Measurements from ENCODE around the gene TBC1D24. TPM values are rescaled to one million over a fixed set of nuclear protein-coding genes. Genes with fewer than 3 reads are reported as not detected.

The TBC1D24 gene
- polyA plus RNA-seq, 1 donor (not counting 4 experiments of a cell fraction or from before 2014, with no cell fraction given): 3.0 TPM

DNA sequence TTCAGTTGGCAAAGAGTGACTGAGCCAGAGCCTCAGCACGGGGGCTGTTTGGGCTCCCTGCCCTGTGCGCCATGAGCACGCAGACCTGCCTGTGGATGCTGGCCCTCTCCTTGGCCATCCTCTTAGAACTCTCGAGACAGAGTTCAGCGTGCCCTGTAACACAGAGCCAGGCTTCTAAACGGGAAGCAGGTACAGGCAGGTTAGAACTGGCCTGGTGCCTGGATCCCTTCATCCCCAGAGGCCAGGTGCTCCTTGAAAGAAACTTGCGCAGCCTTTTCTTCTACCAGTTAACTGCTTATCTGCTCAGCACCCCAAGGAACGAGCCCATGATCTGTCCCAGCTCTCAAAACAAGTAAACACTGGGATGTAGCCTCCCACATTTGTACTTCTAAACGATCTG, 38.8 kb upstream of the TBC1D24 start:
- no peak for FAIRE-seq
- Histone ChIP-seq H2AFZ (ENCODE audit: control insufficient read depth, low read length) (no peak overlapping the region), H4K20me1 (ENCODE audit: control insufficient read depth, extremely low read depth, insufficient read depth, low read length) (no peaks in the 10 kb centered on the region), H3K79me2 (ENCODE audit: control insufficient read depth, insufficient read depth, low read length) (peaks cover 12% of the 10 kb centered on the region), H3K4me3 (ENCODE audit: control insufficient read depth in 2 of 3, extremely low read depth in 1 of 3, insufficient read depth in 2 of 3, low read depth in 1 of 3, low read length in 3 of 3) (no peak overlapping the region), H3K36me3 (ENCODE audit: control insufficient read depth in 2 of 2, extremely low read depth in 1 of 2, insufficient read depth in 2 of 2, low read length in 2 of 2) (peaks cover 22 to 62% of the 10 kb centered on the region in 2 experiments), H3K4me1 (ENCODE audit: control insufficient read depth, extremely low read depth, insufficient read depth, low read length) (peaks cover 1% of the 10 kb centered on the region), H3K9me1 (ENCODE audit: control insufficient read depth, extremely low read depth, insufficient read depth, low read length) (no peaks in the 10 kb centered on the region), H3K4me2 (ENCODE audit: control insufficient read depth, extremely low read depth, insufficient read depth, low read depth, low read length) (no peak overlapping the region), H3K27ac (ENCODE audit: control insufficient read depth, insufficient read depth, low read length) (no peak overlapping the region), H3K9ac (ENCODE audit: control insufficient read depth, extremely low read depth, insufficient read depth, low read length) (no peak overlapping the region), H3K27me3 (ENCODE audit: control insufficient read depth, extremely low read depth, insufficient read depth, low read length) (no peaks in the 10 kb centered on the region), H3K9me3 (ENCODE audit: control insufficient read depth, low read depth, low read length) (no peaks in the 10 kb centered on the region)
- dilution Hi-C loops (cut with MboI; ENCODE audit: extremely low pct_ligation_motif_present, low sequenced_read_pairs): no loop called here
- TF ChIP-seq, protein P1, sequence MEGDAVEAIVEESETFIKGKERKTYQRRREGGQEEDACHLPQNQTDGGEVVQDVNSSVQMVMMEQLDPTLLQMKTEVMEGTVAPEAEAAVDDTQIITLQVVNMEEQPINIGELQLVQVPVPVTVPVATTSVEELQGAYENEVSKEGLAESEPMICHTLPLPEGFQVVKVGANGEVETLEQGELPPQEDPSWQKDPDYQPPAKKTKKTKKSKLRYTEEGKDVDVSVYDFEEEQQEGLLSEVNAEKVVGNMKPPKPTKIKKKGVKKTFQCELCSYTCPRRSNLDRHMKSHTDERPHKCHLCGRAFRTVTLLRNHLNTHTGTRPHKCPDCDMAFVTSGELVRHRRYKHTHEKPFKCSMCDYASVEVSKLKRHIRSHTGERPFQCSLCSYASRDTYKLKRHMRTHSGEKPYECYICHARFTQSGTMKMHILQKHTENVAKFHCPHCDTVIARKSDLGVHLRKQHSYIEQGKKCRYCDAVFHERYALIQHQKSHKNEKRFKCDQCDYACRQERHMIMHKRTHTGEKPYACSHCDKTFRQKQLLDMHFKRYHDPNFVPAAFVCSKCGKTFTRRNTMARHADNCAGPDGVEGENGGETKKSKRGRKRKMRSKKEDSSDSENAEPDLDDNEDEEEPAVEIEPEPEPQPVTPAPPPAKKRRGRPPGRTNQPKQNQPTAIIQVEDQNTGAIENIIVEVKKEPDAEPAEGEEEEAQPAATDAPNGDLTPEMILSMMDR (optimal IDR thresholded peaks at IDR 0.05 in 1 of 3, IDR thresholded peaks at IDR 0.05 in 1 of 3, conservative IDR thresholded peaks at IDR 0.05 in 1 of 3; ENCODE audit: extremely low read depth in 1 of 3, insufficient read depth in 2 of 3, low read length in 3 of 3): no peak
- TF ChIP-seq EZH2 (IDR thresholded peaks at IDR 0.05; ENCODE audit: low read length): no peak
- DNase-seq (ENCODE audit: low read depth, low spot score): no peak

- no peaks in the 10 kb centered on the region for H3K9me3 ChIP-seq (ENCODE audit: control insufficient read depth, low read depth, low read length)
- no peak overlapping the region for H3K4me2 ChIP-seq (ENCODE audit: control insufficient read depth, extremely low read depth, insufficient read depth, low read depth, low read length)
- H3K9ac ChIP-seq (ENCODE audit: control insufficient read depth, extremely low read depth, insufficient read depth, low read length): no peak overlapping the region
- no peaks in the 10 kb centered on the region for H3K27me3 ChIP-seq (ENCODE audit: control insufficient read depth, extremely low read depth, insufficient read depth, low read length)
- no peaks in the 10 kb centered on the region for H4K20me1 ChIP-seq (ENCODE audit: control insufficient read depth, extremely low read depth, insufficient read depth, low read length)
- TF ChIP-seq EZH2 (IDR thresholded peaks at IDR 0.05; ENCODE audit: low read length): no peak
- TF ChIP-seq, protein P1 (optimal IDR thresholded peaks at IDR 0.05 in 1 of 3, IDR thresholded peaks at IDR 0.05 in 1 of 3, conservative IDR thresholded peaks at IDR 0.05 in 1 of 3; ENCODE audit: extremely low read depth in 1 of 3, insufficient read depth in 2 of 3, low read length in 3 of 3): no peak
- H3K4me1 ChIP-seq (ENCODE audit: control insufficient read depth, extremely low read depth, insufficient read depth, low read length): no peaks in the 10 kb centered on the region
- no peak overlapping the region for H2AFZ ChIP-seq (ENCODE audit: control insufficient read depth, low read length)
- no peaks in the 10 kb centered on the region for H3K9me1 ChIP-seq (ENCODE audit: control insufficient read depth, extremely low read depth, insufficient read depth, low read length)
- H3K79me2 ChIP-seq (ENCODE audit: control insufficient read depth, insufficient read depth, low read length): peaks cover 7% of the 10 kb centered on the region
- FAIRE-seq: no peak
- H3K27ac ChIP-seq (ENCODE audit: control insufficient read depth, insufficient read depth, low read length): no peak overlapping the region
- no peak for DNase-seq (ENCODE audit: low read depth, low spot score)
- H3K36me3 ChIP-seq (ENCODE audit: control insufficient read depth in 2 of 2, extremely low read depth in 1 of 2, insufficient read depth in 2 of 2, low read length in 2 of 2): peaks cover 21 to 60% of the 10 kb centered on the region in 2 experiments
- dilution Hi-C loops (cut with MboI; ENCODE audit: extremely low pct_ligation_motif_present, low sequenced_read_pairs): no loop called here
- H3K4me3 ChIP-seq (ENCODE audit: control insufficient read depth in 2 of 3, extremely low read depth in 1 of 3, insufficient read depth in 2 of 3, low read depth in 1 of 3, low read length in 3 of 3): no peak overlapping the region
Measured at GRCh38 chr16:2437032-2437790, 37.7 kb upstream of the TBC1D24 start.
